Ovary (tissue), 3 donors: ENCODE data around the gene PHKB.

Source experiments
- POLR2A ChIP-seq: fragments of 450-650 bp; IDR thresholded peaks from one replicate; pipeline ENCODE4 v1.6.1; 2017; ENCODE audit warnings: antibody characterized with exemption, mild to moderate bottlenecking, moderate library complexity
- TF ChIP-seq, protein P1 (sequence below), 3 donors: fragments of 450-650 bp in 2 of 3; fragments of 200-600 bp in 1 of 3; IDR thresholded peaks; one replicate each; pipeline versions ENCODE4 v1.5.1 to v1.8.0; 2016 to 2022; ENCODE audit warnings: antibody characterized with exemption in 3 of 3, mild to moderate bottlenecking in 1 of 3
- donor health status: DM: no; HTN: no; CAD: no.

DNA sequence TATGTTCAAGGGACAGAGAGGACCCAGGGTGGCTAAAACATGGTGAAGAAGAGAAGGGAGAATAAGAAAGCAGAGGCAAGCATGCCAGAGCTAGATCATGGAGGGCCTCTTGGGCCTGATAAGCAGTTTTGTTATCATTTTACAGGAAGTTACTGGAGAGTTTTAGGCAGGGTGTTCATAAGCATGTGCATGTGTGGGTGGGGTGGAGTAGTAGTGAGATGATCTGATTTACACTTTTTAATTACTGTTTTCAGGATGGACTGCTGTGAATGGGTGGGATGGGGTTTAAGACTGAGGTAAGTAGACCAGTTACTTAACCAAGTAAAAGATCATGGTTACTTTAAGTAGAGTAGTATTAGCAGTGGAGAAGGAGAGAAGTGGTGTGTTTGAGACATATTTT lies 173.6 kb downstream of the PHKB start:
- no peak for TF ChIP-seq POLR2A
- TF ChIP-seq, protein P1, sequence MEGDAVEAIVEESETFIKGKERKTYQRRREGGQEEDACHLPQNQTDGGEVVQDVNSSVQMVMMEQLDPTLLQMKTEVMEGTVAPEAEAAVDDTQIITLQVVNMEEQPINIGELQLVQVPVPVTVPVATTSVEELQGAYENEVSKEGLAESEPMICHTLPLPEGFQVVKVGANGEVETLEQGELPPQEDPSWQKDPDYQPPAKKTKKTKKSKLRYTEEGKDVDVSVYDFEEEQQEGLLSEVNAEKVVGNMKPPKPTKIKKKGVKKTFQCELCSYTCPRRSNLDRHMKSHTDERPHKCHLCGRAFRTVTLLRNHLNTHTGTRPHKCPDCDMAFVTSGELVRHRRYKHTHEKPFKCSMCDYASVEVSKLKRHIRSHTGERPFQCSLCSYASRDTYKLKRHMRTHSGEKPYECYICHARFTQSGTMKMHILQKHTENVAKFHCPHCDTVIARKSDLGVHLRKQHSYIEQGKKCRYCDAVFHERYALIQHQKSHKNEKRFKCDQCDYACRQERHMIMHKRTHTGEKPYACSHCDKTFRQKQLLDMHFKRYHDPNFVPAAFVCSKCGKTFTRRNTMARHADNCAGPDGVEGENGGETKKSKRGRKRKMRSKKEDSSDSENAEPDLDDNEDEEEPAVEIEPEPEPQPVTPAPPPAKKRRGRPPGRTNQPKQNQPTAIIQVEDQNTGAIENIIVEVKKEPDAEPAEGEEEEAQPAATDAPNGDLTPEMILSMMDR (IDR thresholded peaks at IDR 0.05): no peak
